T-helper 17 cell (primary cell): ENCODE results near the gene MFSD2A. TPM values are rescaled to one million over a fixed set of nuclear protein-coding genes. Genes with fewer than 3 reads are reported as not detected.

Source experiments
- ATAC-seq: fragments of 150-1000 bp; cut with Tn5 transposase; 2 replicates; pipeline ENCODE4 v1.10.0; 2021; ENCODE audit warnings: mild to moderate bottlenecking, moderate library complexity
- DNase-seq, 3 donors: peaks; one replicate each; pipeline versions ENCODE4 v3.0.0 to v3.0.0-alpha.2; 2020 to 2021
- H3K9me3 ChIP-seq: one replicate; pipeline ENCODE4 v1.7.0; 2013; ENCODE audit warnings: low read length, mild to moderate bottlenecking; ENCODE audit not compliant: control insufficient read depth, poor library complexity, severe bottlenecking
- H3K27ac Mint-ChIP-seq: one replicate; pipeline ENCODE4 v1.8.0; 2022; ENCODE audit warnings: mild to moderate bottlenecking, moderate library complexity, mixed read lengths
- H3K27me3 Mint-ChIP-seq: one replicate; pipeline ENCODE4 v1.8.0; 2022; ENCODE audit warnings: mixed read lengths
- H3K36me3 Mint-ChIP-seq: one replicate; pipeline ENCODE4 v1.8.0; 2022; ENCODE audit warnings: low read depth, mixed read lengths
- H3K4me1 Mint-ChIP-seq: one replicate; pipeline ENCODE4 v1.8.0; 2022; ENCODE audit warnings: mild to moderate bottlenecking, mixed read lengths
- H3K4me3 Mint-ChIP-seq: one replicate; pipeline ENCODE4 v1.8.0; 2022; ENCODE audit warnings: mild to moderate bottlenecking, moderate library complexity, mixed read lengths
- total RNA-seq, 4 donors: library from RNA in 2 of 4; stranded (reverse) in 2 of 4; gene quantifications; one replicate each; pipeline ENCODE4 v1.2.3 and lab custom pipeline; 2022 to 2026

The MFSD2A gene
- total RNA-seq, 2 donors from 2014 or later: 4.6 to 5.5 TPM

- no peaks in the 10 kb centered on the region for H3K27me3 Mint-ChIP-seq
- ATAC-seq (no peak), DNase-seq (no peak)
- H3K27ac Mint-ChIP-seq: no peak overlapping the region
- H3K4me3 Mint-ChIP-seq: no peak overlapping the region
- H3K9me3 ChIP-seq: no peaks in the 10 kb centered on the region
- no peaks in the 10 kb centered on the region for H3K36me3 Mint-ChIP-seq
- peaks cover 6% of the 10 kb centered on the region for H3K4me1 Mint-ChIP-seq
Observed at GRCh38 chr1:39964552-39964951, 9.6 kb downstream of the MFSD2A start.

- ATAC-seq (no peak), DNase-seq (no peak)
- Mint-ChIP-seq H3K4me3 (no peak overlapping the region), H3K4me1 (peaks cover 6% of the 10 kb centered on the region), H3K27me3 (no peaks in the 10 kb centered on the region), H3K36me3 (no peaks in the 10 kb centered on the region), H3K27ac (no peak overlapping the region)
- H3K9me3 ChIP-seq: no peaks in the 10 kb centered on the region
Observed at GRCh38 chr1:39965044-39965443, 10.1 kb downstream of the MFSD2A start.

GRCh38 chr1:39969048-39969447 is 14.1 kb downstream of the MFSD2A start:
- Mint-ChIP-seq H3K27ac (no peak overlapping the region), H3K36me3 (peaks cover 3% of the 10 kb centered on the region)

GRCh38 chr1:39969531-39970270 is 14.8 kb downstream of the MFSD2A start:
- no peaks in the 10 kb centered on the region for H3K9me3 ChIP-seq
- no peak overlapping the region for H3K4me3 Mint-ChIP-seq
- H3K36me3 Mint-ChIP-seq: peaks cover 4% of the 10 kb centered on the region
- peaks cover 9% of the 10 kb centered on the region for H3K27me3 Mint-ChIP-seq
- no peak overlapping the region for H3K27ac Mint-ChIP-seq
- no peak for ATAC-seq
- H3K4me1 Mint-ChIP-seq: peaks cover 8% of the 10 kb centered on the region
- no peak for DNase-seq

More at GRCh38 chr1:39969048-39969447, 14.1 kb downstream of the MFSD2A start:
- no peaks in the 10 kb centered on the region for H3K9me3 ChIP-seq
- DNase-seq: no peak
- peaks cover 6% of the 10 kb centered on the region for H3K27me3 Mint-ChIP-seq
- H3K4me3 Mint-ChIP-seq: no peak overlapping the region
- H3K4me1 Mint-ChIP-seq: peaks cover 8% of the 10 kb centered on the region
- no peak for ATAC-seq

GRCh38 chr1:39970274-39970673 is 15.3 kb downstream of the MFSD2A start:
- H3K4me1 Mint-ChIP-seq: peaks cover 8% of the 10 kb centered on the region
- no peak for DNase-seq
- no peak for ATAC-seq
- H3K27ac Mint-ChIP-seq: no peak overlapping the region
- no peak overlapping the region for H3K4me3 Mint-ChIP-seq
- no peaks in the 10 kb centered on the region for H3K9me3 ChIP-seq
- H3K36me3 Mint-ChIP-seq: peaks cover 6% of the 10 kb centered on the region
- peaks cover 10% of the 10 kb centered on the region for H3K27me3 Mint-ChIP-seq

GRCh38 chr1:39971138-39971537 is 16.2 kb downstream of the MFSD2A start:
- H3K27me3 Mint-ChIP-seq: peaks cover 10% of the 10 kb centered on the region
- peaks cover 8% of the 10 kb centered on the region for H3K4me1 Mint-ChIP-seq
- H3K4me3 Mint-ChIP-seq: no peak overlapping the region
- H3K27ac Mint-ChIP-seq: no peak overlapping the region
- ATAC-seq: no peak
- no peaks in the 10 kb centered on the region for H3K9me3 ChIP-seq
- no peak for DNase-seq
- H3K36me3 Mint-ChIP-seq: peaks cover 6% of the 10 kb centered on the region

- Mint-ChIP-seq H3K36me3 (peaks cover 6% of the 10 kb centered on the region), H3K27me3 (peaks cover 10% of the 10 kb centered on the region), H3K27ac (peak overlapping the region; percentile 53), H3K4me3 (peak overlapping the region; percentile 7), H3K4me1 (peaks cover 8% of the 10 kb centered on the region)
- peak; percentile 75 for ATAC-seq
- H3K9me3 ChIP-seq: no peaks in the 10 kb centered on the region
- DNase-seq: peak; percentile 50 to 69 (median 55)
Observed at GRCh38 chr1:39973503-39974135, 18.7 kb downstream of the MFSD2A start.

GRCh38 chr1:39976732-39977131 is 21.8 kb downstream of the MFSD2A start:
- peaks cover 18% of the 10 kb centered on the region for H3K4me1 Mint-ChIP-seq
- no peak overlapping the region for H3K4me3 Mint-ChIP-seq
- no peaks in the 10 kb centered on the region for H3K9me3 ChIP-seq
- no peak overlapping the region for H3K27ac Mint-ChIP-seq
- peaks cover 6% of the 10 kb centered on the region for H3K36me3 Mint-ChIP-seq
- DNase-seq (no peak), ATAC-seq (no peak)
- peaks cover 10% of the 10 kb centered on the region for H3K27me3 Mint-ChIP-seq

GRCh38 chr1:39977202-39977601 is 22.3 kb downstream of the MFSD2A start:
- H3K4me3 Mint-ChIP-seq: no peak overlapping the region
- H3K27ac Mint-ChIP-seq: no peak overlapping the region
- peaks cover 16% of the 10 kb centered on the region for H3K4me1 Mint-ChIP-seq
- no peak for ATAC-seq
- H3K9me3 ChIP-seq: no peaks in the 10 kb centered on the region
- H3K36me3 Mint-ChIP-seq: peaks cover 6% of the 10 kb centered on the region
- H3K27me3 Mint-ChIP-seq: peaks cover 10% of the 10 kb centered on the region
- DNase-seq: no peak

GRCh38 chr1:39979654-39980053 is 24.7 kb downstream of the MFSD2A start:
- H3K4me3 Mint-ChIP-seq: no peak overlapping the region
- no peak overlapping the region for H3K27ac Mint-ChIP-seq

GRCh38 chr1:39980555-39981313 is 25.8 kb downstream of the MFSD2A start:
- ATAC-seq (no peak), DNase-seq (no peak)
- no peak overlapping the region for H3K4me3 Mint-ChIP-seq
- H3K27me3 Mint-ChIP-seq: peaks cover 4% of the 10 kb centered on the region
- no peaks in the 10 kb centered on the region for H3K9me3 ChIP-seq
- H3K4me1 Mint-ChIP-seq: peaks cover 12% of the 10 kb centered on the region
- peak overlapping the region; percentile 91 for H3K27ac Mint-ChIP-seq
- peaks cover 3% of the 10 kb centered on the region for H3K36me3 Mint-ChIP-seq

More at GRCh38 chr1:39979654-39980053, 24.7 kb downstream of the MFSD2A start:
- no peak for DNase-seq
- Mint-ChIP-seq H3K36me3 (peaks cover 2% of the 10 kb centered on the region), H3K27me3 (peaks cover 2% of the 10 kb centered on the region), H3K4me1 (peaks cover 11% of the 10 kb centered on the region)
- no peaks in the 10 kb centered on the region for H3K9me3 ChIP-seq
- ATAC-seq: no peak

- H3K9me3 ChIP-seq: no peaks in the 10 kb centered on the region
- Mint-ChIP-seq H3K4me1 (peaks cover 12% of the 10 kb centered on the region), H3K4me3 (no peak overlapping the region), H3K36me3 (peaks cover 3% of the 10 kb centered on the region), H3K27ac (peak overlapping the region; percentile 91), H3K27me3 (peaks cover 4% of the 10 kb centered on the region)
- DNase-seq (no peak), ATAC-seq (no peak)
Observed at GRCh38 chr1:39981385-39981784, 26.4 kb downstream of the MFSD2A start.

GRCh38 chr1:39981945-39982344 is 27.0 kb downstream of the MFSD2A start:
- ATAC-seq (no peak), DNase-seq (no peak)
- H3K4me1 Mint-ChIP-seq: peaks cover 12% of the 10 kb centered on the region
- peaks cover 4% of the 10 kb centered on the region for H3K27me3 Mint-ChIP-seq
- no peaks in the 10 kb centered on the region for H3K9me3 ChIP-seq
- H3K4me3 Mint-ChIP-seq: no peak overlapping the region
- H3K36me3 Mint-ChIP-seq: peaks cover 3% of the 10 kb centered on the region
- no peak overlapping the region for H3K27ac Mint-ChIP-seq
